ENCODE data around the gene ALOX12B. TPM values are rescaled to one million over a fixed set of nuclear protein-coding genes. Genes with fewer than 3 reads are reported as not detected.

The ALOX12B gene
- total and polyA plus RNA-seq, 2 of the 8 experiments (the other 6 are each of a cell fraction or from before 2014, with no cell fraction given): 0.86 TPM; not detected in 1

DNA sequence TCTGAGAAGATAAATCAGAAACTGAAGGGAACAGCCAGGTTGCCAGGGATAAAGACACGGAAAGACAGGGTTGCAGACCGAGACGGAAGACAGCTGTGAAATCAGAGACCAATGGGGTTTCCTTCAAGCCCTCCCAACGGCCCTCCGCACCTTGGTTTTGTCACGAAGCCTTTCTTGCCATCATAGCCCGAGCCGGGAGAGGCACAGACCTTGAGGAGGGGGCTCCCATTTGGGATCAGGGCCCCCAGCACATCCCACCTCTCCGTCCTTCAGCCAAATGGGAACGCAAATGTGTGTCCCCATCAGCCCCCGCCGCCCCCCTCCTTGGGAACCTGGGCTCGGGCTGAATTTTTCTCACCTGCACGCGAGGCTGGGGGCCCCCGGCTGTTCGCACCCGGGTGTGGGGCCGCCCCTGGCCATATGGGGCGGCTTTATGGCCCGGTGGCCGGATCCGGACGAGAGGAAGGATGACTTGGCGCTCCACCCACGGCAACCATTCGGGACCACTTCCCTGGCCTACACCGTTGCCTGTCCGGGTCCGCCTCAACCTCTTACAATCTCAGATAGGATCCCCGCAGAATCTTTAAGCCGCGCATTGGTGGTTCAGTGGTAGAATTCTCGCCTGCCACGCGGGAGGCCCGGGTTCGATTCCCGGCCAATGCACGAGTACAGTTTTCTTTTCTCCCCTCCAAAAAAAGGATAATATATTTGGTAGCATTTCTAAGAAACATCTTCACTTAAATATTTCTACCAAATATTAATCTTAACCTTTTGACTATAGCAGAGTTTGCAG is 37.8 kb upstream of the ALOX12B start (continued):
- TF ChIP-seq CTBP2 (IDR thresholded peaks at IDR 0.05; ENCODE audit: borderline replicate concordance, insufficient read depth, insufficient read length, low read length) (peak; percentile 27), RBBP5 (IDR thresholded peaks at IDR 0.05; ENCODE audit: borderline replicate concordance, low read depth, low read length) (peak; percentile 73), BACH1 (IDR thresholded peaks at IDR 0.05; ENCODE audit: low read length) (peak; percentile 82), SP1 (IDR thresholded peaks at IDR 0.05; ENCODE audit: low read depth, low read length) (peak; percentile 37; the same call in 1 of the 2 replicates), SUZ12 (IDR thresholded peaks at IDR 0.05; ENCODE audit: low read length) (no peak), JUN (IDR thresholded peaks at IDR 0.05; ENCODE audit: low read depth, low read length) (no peak), CBX8 (IDR thresholded peaks at IDR 0.05; ENCODE audit: borderline replicate concordance, low read depth, low read length) (no peak), TAF7 (optimal IDR thresholded peaks at IDR 0.05; ENCODE audit: borderline replicate concordance, low read depth, low read length) (peak; percentile 55), SAP30 (IDR thresholded peaks at IDR 0.05; ENCODE audit: insufficient read depth, insufficient replicate concordance, low read length) (no peak), KDM1A (IDR thresholded peaks at IDR 0.05; ENCODE audit: borderline replicate concordance, low read length) (no peak), NRF1 (IDR thresholded peaks at IDR 0.05; ENCODE audit: low read depth, low read length) (peak; percentile 35; the same call in 1 of the 2 replicates), ASH2L (IDR thresholded peaks at IDR 0.05; ENCODE audit: low read length) (peak; percentile 89), YY1 (IDR thresholded peaks at IDR 0.05; ENCODE audit: low read depth, low read length) (peak; percentile 46; the same call in 1 of the 2 replicates), TBP (IDR thresholded peaks at IDR 0.05; ENCODE audit: low read depth, low read length) (peak; percentile 100), GABPA (IDR thresholded peaks at IDR 0.05; ENCODE audit: borderline replicate concordance, insufficient read depth, low read length) (no peak), TEAD4 (IDR thresholded peaks at IDR 0.05; ENCODE audit: low read depth, low read length) (peak; percentile 48)
- TF ChIP-seq, protein P1, sequence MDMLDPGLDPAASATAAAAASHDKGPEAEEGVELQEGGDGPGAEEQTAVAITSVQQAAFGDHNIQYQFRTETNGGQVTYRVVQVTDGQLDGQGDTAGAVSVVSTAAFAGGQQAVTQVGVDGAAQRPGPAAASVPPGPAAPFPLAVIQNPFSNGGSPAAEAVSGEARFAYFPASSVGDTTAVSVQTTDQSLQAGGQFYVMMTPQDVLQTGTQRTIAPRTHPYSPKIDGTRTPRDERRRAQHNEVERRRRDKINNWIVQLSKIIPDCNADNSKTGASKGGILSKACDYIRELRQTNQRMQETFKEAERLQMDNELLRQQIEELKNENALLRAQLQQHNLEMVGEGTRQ (IDR thresholded peaks at IDR 0.05; ENCODE audit: low read length): no peak
- TF ChIP-seq, protein P2, sequence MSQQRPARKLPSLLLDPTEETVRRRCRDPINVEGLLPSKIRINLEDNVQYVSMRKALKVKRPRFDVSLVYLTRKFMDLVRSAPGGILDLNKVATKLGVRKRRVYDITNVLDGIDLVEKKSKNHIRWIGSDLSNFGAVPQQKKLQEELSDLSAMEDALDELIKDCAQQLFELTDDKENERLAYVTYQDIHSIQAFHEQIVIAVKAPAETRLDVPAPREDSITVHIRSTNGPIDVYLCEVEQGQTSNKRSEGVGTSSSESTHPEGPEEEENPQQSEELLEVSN (IDR thresholded peaks at IDR 0.05): 0 out of 2 replicates have a peak, but pooled peaks have one; percentile 14
- TF ChIP-seq, protein P3, sequence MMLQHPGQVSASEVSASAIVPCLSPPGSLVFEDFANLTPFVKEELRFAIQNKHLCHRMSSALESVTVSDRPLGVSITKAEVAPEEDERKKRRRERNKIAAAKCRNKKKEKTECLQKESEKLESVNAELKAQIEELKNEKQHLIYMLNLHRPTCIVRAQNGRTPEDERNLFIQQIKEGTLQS (IDR thresholded peaks at IDR 0.05; ENCODE audit: insufficient read depth, low read depth, low read length): no peak
- TF ChIP-seq, protein P4, sequence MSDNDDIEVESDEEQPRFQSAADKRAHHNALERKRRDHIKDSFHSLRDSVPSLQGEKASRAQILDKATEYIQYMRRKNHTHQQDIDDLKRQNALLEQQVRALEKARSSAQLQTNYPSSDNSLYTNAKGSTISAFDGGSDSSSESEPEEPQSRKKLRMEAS (IDR thresholded peaks at IDR 0.05): no peak
